Activated naive CD4-positive, alpha-beta T cell treated with anti-CD3 and anti-CD28 coated beads for 36 hours (primary cell): ENCODE results near the gene ATP10A. TPM values are rescaled to one million over a fixed set of nuclear protein-coding genes. Genes with fewer than 3 reads are reported as not detected.

Experiments
- CTCF ChIA-PET: fragments of 350-600 bp; sonication (Branson Sonifier 250); formaldehyde crosslinking; loops from one replicate; lab custom pipeline; 2021; ENCODE audit warnings: antibody characterized with exemption; lab: Charles Lee
- DNase-seq: peaks from one replicate; pipeline ENCODE4 v3.0.0-alpha.2; 2020
- H3K27ac Mint-ChIP-seq: one replicate; pipeline ENCODE4 v1.8.0; 2021; ENCODE audit warnings: mild to moderate bottlenecking, mixed read lengths
- H3K27me3 Mint-ChIP-seq: one replicate; pipeline ENCODE4 v1.8.0; 2021; ENCODE audit warnings: low read depth, mixed read lengths
- H3K36me3 Mint-ChIP-seq: one replicate; pipeline ENCODE4 v1.8.0; 2021; ENCODE audit warnings: low read depth, mixed read lengths
- H3K4me1 Mint-ChIP-seq: one replicate; pipeline ENCODE4 v1.8.0; 2021; ENCODE audit warnings: low read depth, mixed read lengths
- H3K4me3 Mint-ChIP-seq: one replicate; pipeline ENCODE4 v1.8.0; 2021; ENCODE audit warnings: mild to moderate bottlenecking, moderate library complexity, mixed read lengths
- H3K9me3 Mint-ChIP-seq: one replicate; pipeline ENCODE4 v1.8.0; 2021; ENCODE audit warnings: mixed read lengths
- intact Hi-C: fragments of 100-400 bp; cut with micrococcal nuclease; formaldehyde crosslinking; loops from one replicate; pipeline ENCODE4 v1.15.1; 2023
- total RNA-seq, 2 experiments: library from RNA; stranded (reverse); gene quantifications; one replicate each; pipeline ENCODE4 v1.2.3, GENCODE V29; 2021

The ATP10A gene
- total RNA-seq, 2 experiments from 2014 or later: 11.9 to 13.0 TPM

GRCh38 chr15:25899870-25900269 is 36.7 kb upstream of the ATP10A start:
- H3K27ac Mint-ChIP-seq: no peak overlapping the region
- CTCF ChIA-PET: interaction anchor here (0.6 to 1.8 kb wide), 3 partner anchors 21 to 504 kb away, joined by 3 to 5 read pairs (median 3); no protein-coding TSS in a partner anchor
- no peak overlapping the region for H3K4me3 Mint-ChIP-seq
- intact Hi-C loops: no loop called here
- peaks cover 10% of the 10 kb centered on the region for H3K4me1 Mint-ChIP-seq
- no peaks in the 10 kb centered on the region for H3K36me3 Mint-ChIP-seq
- H3K9me3 Mint-ChIP-seq: no peaks in the 10 kb centered on the region
- H3K27me3 Mint-ChIP-seq: no peaks in the 10 kb centered on the region
- DNase-seq: no peak

- Mint-ChIP-seq H3K4me3 (no peak overlapping the region), H3K4me1 (no peaks in the 10 kb centered on the region), H3K27me3 (no peaks in the 10 kb centered on the region)
Measured at GRCh38 chr15:25897658-25898057, 34.5 kb upstream of the ATP10A start.

GRCh38 chr15:25894371-25894902 is 31.3 kb upstream of the ATP10A start:
- Mint-ChIP-seq H3K4me3 (no peak overlapping the region), H3K9me3 (peaks cover 1% of the 10 kb centered on the region), H3K36me3 (no peaks in the 10 kb centered on the region), H3K4me1 (no peaks in the 10 kb centered on the region), H3K27ac (no peak overlapping the region), H3K27me3 (no peaks in the 10 kb centered on the region)
- intact Hi-C loops: no loop called here
- CTCF ChIA-PET: no interaction called here
- no peak for DNase-seq

More at GRCh38 chr15:25897658-25898057, 34.5 kb upstream of the ATP10A start:
- intact Hi-C loops: no loop called here
- CTCF ChIA-PET: interaction anchor here (1.2 kb wide), 1 partner anchor 13 kb away, joined by 5 read pairs; no protein-coding TSS in a partner anchor
- peaks cover 1% of the 10 kb centered on the region for H3K9me3 Mint-ChIP-seq
- H3K36me3 Mint-ChIP-seq: no peaks in the 10 kb centered on the region
- no peak for DNase-seq
- no peak overlapping the region for H3K27ac Mint-ChIP-seq

- CTCF ChIA-PET: no interaction called here
- H3K4me1 Mint-ChIP-seq: no peaks in the 10 kb centered on the region
Measured at GRCh38 chr15:25893596-25893995, 30.5 kb upstream of the ATP10A start.

GRCh38 chr15:25892126-25892525 is 29.0 kb upstream of the ATP10A start:
- H3K27me3 Mint-ChIP-seq: no peaks in the 10 kb centered on the region
- intact Hi-C loops: no loop called here
- H3K36me3 Mint-ChIP-seq: no peaks in the 10 kb centered on the region
- peaks cover 1% of the 10 kb centered on the region for H3K9me3 Mint-ChIP-seq
- no peak for DNase-seq
- no peaks in the 10 kb centered on the region for H3K4me1 Mint-ChIP-seq
- no peak overlapping the region for H3K4me3 Mint-ChIP-seq
- CTCF ChIA-PET: no interaction called here
- H3K27ac Mint-ChIP-seq: no peak overlapping the region

More at GRCh38 chr15:25893596-25893995, 30.5 kb upstream of the ATP10A start:
- no peak for DNase-seq
- Mint-ChIP-seq H3K27ac (no peak overlapping the region), H3K9me3 (peaks cover 1% of the 10 kb centered on the region), H3K36me3 (no peaks in the 10 kb centered on the region), H3K27me3 (no peaks in the 10 kb centered on the region), H3K4me3 (no peak overlapping the region)
- intact Hi-C loops: no loop called here

GRCh38 chr15:25891081-25891480 is 28.0 kb upstream of the ATP10A start:
- Mint-ChIP-seq H3K27ac (no peak overlapping the region), H3K36me3 (no peaks in the 10 kb centered on the region), H3K27me3 (no peaks in the 10 kb centered on the region), H3K4me1 (no peaks in the 10 kb centered on the region), H3K4me3 (no peak overlapping the region), H3K9me3 (peaks cover 1% of the 10 kb centered on the region)
- intact Hi-C loops: no loop called here
- CTCF ChIA-PET: interaction anchor here (0.6 kb wide), 1 partner anchor 24 kb away, joined by 4 read pairs; no protein-coding TSS in a partner anchor
- DNase-seq: no peak

- Mint-ChIP-seq H3K4me1 (no peaks in the 10 kb centered on the region), H3K4me3 (no peak overlapping the region), H3K36me3 (no peaks in the 10 kb centered on the region), H3K27ac (no peak overlapping the region), H3K27me3 (no peaks in the 10 kb centered on the region), H3K9me3 (peaks cover 1% of the 10 kb centered on the region)
- intact Hi-C loops: no loop called here
- DNase-seq: no peak
- CTCF ChIA-PET: interaction anchor here (0.6 kb wide), 1 partner anchor 23 kb away, joined by 4 read pairs; no protein-coding TSS in a partner anchor
Measured at GRCh38 chr15:25890529-25890928, 27.4 kb upstream of the ATP10A start.

- no peak for DNase-seq
- Mint-ChIP-seq H3K27me3 (no peaks in the 10 kb centered on the region), H3K9me3 (no peaks in the 10 kb centered on the region), H3K4me1 (no peaks in the 10 kb centered on the region), H3K27ac (no peak overlapping the region), H3K4me3 (no peak overlapping the region), H3K36me3 (no peaks in the 10 kb centered on the region)
- CTCF ChIA-PET: interaction anchor here (0.6 kb wide), 1 partner anchor 34 kb away, joined by 4 read pairs; no protein-coding TSS in a partner anchor
- intact Hi-C loops: no loop called here
Measured at GRCh38 chr15:25887870-25888269, 24.7 kb upstream of the ATP10A start.

- no peaks in the 10 kb centered on the region for H3K36me3 Mint-ChIP-seq
- CTCF ChIA-PET: no interaction called here
- H3K27me3 Mint-ChIP-seq: no peaks in the 10 kb centered on the region
- H3K4me3 Mint-ChIP-seq: no peak overlapping the region
- no peak overlapping the region for H3K27ac Mint-ChIP-seq
- no peaks in the 10 kb centered on the region for H3K9me3 Mint-ChIP-seq
- no peak for DNase-seq
- no peaks in the 10 kb centered on the region for H3K4me1 Mint-ChIP-seq
- intact Hi-C loops: no loop called here
Measured at GRCh38 chr15:25886498-25887140, 23.5 kb upstream of the ATP10A start.

GRCh38 chr15:25884370-25884769 is 21.2 kb upstream of the ATP10A start:
- no peaks in the 10 kb centered on the region for H3K9me3 Mint-ChIP-seq
- CTCF ChIA-PET: interaction anchor here (1.3 kb wide), 1 partner anchor 13 kb away, joined by 5 read pairs; no protein-coding TSS in a partner anchor
- no peaks in the 10 kb centered on the region for H3K36me3 Mint-ChIP-seq
- H3K4me1 Mint-ChIP-seq: no peaks in the 10 kb centered on the region
- DNase-seq: no peak
- intact Hi-C loops: no loop called here
- no peak overlapping the region for H3K27ac Mint-ChIP-seq
- H3K4me3 Mint-ChIP-seq: no peak overlapping the region
- no peaks in the 10 kb centered on the region for H3K27me3 Mint-ChIP-seq

GRCh38 chr15:25883463-25884259 is 20.5 kb upstream of the ATP10A start:
- no peak overlapping the region for H3K27ac Mint-ChIP-seq
- no peaks in the 10 kb centered on the region for H3K9me3 Mint-ChIP-seq
- H3K4me3 Mint-ChIP-seq: no peak overlapping the region
- CTCF ChIA-PET: no interaction called here
- no peak for DNase-seq
- no peaks in the 10 kb centered on the region for H3K27me3 Mint-ChIP-seq
- intact Hi-C loops: no loop called here
- H3K4me1 Mint-ChIP-seq: no peaks in the 10 kb centered on the region
- H3K36me3 Mint-ChIP-seq: no peaks in the 10 kb centered on the region

- no peaks in the 10 kb centered on the region for H3K27me3 Mint-ChIP-seq
Measured at GRCh38 chr15:25882466-25882865, 19.3 kb upstream of the ATP10A start.

More at GRCh38 chr15:25882466-25882865, 19.3 kb upstream of the ATP10A start:
- no peak for DNase-seq
- Mint-ChIP-seq H3K4me1 (no peaks in the 10 kb centered on the region), H3K4me3 (no peak overlapping the region), H3K36me3 (no peaks in the 10 kb centered on the region), H3K27ac (no peak overlapping the region), H3K9me3 (no peaks in the 10 kb centered on the region)
- CTCF ChIA-PET: interaction anchor here (0.6 kb wide), 1 partner anchor 51 kb away, joined by 3 read pairs; no protein-coding TSS in a partner anchor
- intact Hi-C loops: no loop called here
